GM10847 (cell line): Measurements from ENCODE around the gene ENTPD1.

ENCODE experiments used
- POLR2A ChIP-seq: IDR thresholded peaks from 2 replicates; pipeline ENCODE4 v1.6.1; 2011; ENCODE audit not compliant: insufficient read length; ENCODE audit errors: extremely low read depth

The ENTPD1 gene, protein sequence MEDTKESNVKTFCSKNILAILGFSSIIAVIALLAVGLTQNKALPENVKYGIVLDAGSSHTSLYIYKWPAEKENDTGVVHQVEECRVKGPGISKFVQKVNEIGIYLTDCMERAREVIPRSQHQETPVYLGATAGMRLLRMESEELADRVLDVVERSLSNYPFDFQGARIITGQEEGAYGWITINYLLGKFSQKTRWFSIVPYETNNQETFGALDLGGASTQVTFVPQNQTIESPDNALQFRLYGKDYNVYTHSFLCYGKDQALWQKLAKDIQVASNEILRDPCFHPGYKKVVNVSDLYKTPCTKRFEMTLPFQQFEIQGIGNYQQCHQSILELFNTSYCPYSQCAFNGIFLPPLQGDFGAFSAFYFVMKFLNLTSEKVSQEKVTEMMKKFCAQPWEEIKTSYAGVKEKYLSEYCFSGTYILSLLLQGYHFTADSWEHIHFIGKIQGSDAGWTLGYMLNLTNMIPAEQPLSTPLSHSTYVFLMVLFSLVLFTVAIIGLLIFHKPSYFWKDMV

DNA sequence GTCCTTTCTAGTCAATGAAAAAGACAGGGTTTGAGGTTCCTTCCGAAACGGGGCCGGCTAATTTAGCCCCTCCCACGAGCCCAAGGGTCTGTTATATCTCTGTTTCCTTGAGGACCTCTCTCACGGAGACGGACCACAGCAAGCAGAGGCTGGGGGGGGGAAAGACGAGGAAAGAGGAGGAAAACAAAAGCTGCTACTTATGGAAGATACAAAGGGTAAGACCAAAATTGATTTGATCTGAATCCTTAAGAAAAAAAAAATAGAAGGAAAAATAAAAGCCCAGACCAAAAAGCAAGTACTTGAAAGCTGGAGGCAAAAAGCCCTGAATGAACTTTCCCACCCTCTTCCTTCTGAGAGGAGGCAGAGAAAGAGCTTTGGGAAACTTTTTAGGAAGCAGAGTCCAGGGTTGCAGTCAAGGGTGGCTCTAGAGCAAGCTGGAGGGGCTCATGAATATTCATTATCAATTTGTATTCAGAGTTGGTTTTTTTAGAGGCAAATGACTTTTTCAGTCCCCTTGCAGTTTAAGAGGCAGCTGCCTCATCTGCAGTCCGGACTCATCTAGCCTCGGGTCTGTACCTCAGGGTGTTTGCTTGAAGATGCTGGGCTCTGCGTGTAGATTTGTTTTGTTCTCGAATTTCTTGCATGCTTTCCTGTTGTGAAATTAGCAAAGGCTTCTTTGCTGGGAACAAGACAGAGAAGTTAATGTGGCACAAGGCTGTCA lies at the start of gene ENTPD1:
Gene ENTPD1 (plus strand): TSS at position 123 of the 721 bp plus-strand sequence. CDS start 77 bp downstream, at position 200.
- peak; percentile 54 for TF ChIP-seq POLR2A

DNA sequence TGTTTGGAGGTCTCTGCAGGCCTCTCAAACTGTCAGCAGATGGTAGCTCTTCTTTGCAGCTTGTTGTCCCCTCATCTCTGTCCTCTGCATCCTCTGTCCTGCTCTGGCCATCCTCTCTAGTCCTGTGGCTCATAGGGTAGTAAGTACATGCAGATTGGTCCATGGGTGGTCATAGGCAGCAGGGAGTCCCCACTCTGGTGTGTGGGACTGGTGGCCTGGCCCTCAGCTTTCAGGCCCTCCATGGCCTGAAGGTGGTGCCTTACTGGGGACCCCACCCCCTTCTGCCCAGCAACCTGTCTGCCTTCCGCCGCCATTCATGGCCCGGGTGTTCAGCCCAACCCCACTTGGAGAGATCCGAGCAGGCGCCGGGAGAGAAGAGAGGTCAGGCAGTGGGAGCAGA lies 49.4 kb upstream of the ENTPD1 start:
- TF ChIP-seq POLR2A = no peak

DNA sequence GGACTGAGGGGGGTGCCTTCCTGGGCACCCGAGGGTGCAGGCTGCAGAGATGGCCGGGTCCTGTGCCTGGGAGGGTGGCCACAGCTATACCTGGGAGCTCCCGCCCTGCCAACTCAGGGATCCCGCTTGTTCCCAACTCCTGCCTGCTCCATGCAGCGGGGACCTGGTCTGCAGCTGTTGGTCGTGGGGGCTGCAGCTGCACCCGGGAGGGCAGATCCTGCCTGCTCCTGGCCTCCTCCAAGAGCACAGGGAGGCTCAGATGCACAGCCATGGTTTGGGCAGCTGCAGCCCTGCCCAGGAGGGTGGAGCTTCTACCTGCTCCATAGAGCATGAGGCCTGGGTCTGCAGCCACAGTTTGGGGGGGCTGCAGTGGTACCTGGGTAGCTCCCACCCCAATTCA lies 49.0 kb upstream of the ENTPD1 start:
- no peak for TF ChIP-seq POLR2A

DNA sequence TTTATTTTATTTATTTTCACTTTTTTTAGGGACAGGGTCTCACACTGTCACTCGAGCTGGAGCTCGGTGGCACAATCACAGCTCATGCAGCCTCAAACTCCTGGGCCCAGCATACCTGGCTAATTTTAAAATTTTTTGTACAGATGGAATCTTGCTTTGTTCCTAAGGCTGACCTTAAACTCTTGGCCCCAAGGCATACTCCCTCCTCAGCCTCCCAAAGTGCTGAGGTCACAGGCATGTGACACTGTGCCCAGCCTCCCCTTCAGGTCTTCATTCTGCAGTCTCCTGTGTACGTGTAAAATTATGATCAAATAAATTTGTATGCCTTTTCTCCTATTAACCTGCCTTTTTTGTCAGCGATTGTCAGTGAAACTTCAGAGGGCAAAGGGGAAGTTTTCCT lies 44.5 kb upstream of the ENTPD1 start:
- no peak for TF ChIP-seq POLR2A

DNA sequence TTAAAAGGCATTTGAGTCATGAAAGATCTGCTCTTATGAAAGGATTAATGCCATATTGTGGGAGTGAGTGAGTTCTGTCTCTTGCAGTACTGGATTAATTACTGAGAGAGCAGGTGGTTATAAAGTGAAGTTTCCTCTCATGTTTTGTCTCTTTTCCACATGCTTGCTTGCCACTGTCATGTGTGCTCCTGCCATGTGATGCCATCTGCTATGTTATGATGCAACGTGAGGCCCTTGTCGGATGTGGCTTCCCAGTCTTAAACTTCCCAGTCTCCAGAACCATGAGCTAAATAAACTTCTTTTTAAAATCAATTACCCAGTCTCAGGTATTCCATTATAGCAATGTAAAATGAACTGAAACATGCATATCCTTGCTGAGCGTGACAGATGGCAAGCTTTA lies 39.5 kb upstream of the ENTPD1 start:
- TF ChIP-seq POLR2A = no peak

DNA sequence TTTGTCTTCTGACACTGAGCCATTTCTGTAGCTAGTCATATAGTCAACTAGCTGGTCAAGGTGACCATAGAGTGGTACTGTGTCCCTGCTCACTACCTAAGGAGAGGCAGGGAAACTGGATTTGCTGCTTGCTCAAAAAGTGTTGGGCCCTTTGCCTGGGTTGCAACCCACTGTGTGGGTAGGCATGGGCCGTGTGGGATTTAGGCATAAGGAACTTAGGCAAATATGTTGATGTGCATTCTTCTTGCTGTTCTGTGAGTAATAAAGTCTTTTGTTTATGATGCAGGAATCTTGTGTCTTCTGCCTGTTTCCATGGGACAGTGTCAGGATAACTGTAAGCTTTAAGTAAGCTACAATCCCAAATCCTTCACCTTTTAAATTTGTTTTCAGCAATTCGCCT lies 39.1 kb upstream of the ENTPD1 start:
- no peak for TF ChIP-seq POLR2A

DNA sequence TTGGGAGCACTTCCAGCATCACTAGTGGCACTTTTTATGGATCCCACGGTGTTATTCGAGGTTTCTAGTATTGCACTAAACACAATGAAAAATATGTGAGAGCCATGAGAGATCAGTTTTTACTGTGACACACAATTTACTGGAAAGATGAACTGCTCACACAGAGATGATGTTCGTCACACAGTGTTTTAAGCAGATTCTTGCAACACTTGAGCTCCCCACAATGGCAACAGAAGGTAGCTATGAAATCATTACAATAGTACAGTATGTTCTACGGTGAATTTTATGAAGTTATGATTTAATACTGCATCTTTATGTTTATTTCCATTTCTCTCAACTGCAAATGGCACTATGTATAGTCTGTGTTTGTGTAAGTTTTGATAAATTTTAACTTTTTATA lies 27.4 kb upstream of the ENTPD1 start:
- TF ChIP-seq POLR2A = no peak

DNA sequence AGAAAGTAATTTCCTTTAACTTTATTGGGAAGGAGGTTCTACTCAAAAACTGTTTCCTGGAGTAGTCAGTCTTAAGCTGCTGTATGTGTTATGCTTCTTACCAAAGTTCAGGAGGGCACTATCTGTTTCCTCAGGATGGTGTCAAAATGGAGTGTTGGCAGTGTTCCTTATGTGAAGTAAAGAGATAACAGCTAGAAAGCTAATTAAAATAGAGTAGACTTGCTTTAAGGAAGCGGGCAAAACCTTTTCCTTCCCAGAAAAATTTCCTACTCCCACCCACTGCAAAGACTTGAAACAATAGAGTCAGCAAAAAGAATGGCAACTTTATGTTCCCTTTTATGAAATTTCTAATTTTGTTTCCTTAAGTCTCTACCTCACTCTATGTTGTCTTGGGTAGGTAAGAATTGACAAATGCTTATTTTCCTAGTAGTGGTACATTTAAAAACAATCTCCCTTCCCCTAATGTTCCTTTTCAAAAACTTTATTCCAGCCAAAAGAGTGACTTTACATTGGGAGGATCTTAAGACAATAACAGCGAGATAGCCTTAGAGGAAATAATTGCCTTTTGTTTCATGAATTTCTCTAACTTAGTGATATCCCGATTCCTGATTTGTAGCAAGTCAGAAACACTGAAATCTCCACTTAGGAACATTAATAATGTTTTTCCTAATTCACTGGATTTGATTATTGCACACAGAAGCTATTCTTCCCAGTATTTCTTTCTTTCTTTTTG lies 26.5 kb upstream of the ENTPD1 start:
- TF ChIP-seq POLR2A = no peak

DNA sequence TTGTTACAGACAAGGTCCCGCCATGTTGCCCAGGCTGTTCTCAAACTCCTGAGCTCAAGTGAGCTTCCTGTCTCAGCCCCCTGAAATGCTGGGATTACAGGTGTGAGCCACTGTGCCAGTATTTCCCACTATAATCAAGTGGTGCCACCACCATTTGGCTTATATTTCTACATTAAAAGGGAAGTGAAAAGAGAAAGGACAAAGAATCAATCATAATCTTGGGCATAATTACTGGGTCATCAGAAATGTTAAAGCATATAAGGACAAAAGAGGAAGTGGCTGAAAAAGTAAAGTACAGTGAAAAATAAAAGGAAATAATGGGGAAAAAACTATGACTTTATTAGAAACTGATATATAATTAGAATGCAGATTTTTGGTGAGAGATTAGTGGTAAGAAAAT lies 25.7 kb upstream of the ENTPD1 start:
- TF ChIP-seq POLR2A = no peak

DNA sequence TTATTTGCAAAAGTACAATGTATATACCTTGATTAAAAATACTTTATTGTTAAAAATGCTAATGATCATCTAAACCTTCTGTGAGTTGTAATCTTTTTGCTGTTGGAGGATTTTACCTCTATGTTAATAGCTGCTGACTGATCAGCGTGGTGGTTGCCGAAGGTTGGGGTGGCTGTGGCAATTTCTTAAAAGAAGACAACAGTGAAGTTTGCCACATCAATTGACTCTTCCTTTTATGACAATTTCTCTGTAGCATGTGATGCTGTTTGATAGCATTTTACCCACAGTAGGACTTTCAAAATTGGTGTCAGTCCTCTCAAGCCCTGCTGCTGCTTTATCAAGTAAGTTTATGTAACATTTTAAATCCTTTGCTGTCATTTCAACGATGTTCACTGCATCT lies 16.9 kb upstream of the ENTPD1 start:
- no peak for TF ChIP-seq POLR2A

DNA sequence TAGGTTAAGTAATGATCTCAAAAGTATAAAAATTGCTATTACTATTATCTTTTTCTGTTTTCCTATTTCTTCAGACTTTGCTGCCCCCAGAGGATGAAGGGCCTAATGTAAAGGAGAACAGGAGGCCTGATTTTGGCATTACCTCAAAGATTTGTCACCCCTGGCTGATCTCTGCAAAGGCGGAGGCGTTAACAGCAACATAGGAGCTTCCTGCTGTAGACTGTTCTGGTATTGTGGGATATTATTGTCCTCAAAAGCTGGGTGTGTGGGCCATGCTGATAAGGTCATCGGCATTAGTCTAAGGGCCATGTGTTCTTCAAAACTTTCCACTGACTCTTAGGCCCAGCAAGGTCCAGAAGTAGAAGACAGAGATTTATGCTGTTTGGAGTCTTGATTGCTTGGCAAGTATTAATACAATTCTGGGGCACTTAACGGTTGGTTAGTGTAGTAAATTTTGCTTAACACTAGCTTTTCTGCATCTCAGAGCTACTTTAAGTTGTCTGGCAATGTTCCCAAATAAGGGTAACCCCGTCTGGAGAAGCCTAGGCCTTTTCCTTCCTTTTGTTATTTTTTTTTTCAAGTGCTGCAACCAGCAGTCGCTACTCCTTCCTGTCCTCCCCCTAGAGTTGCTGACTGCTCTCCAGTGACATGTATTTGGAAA lies 14.0 kb upstream of the ENTPD1 start:
- TF ChIP-seq POLR2A = no peak

DNA sequence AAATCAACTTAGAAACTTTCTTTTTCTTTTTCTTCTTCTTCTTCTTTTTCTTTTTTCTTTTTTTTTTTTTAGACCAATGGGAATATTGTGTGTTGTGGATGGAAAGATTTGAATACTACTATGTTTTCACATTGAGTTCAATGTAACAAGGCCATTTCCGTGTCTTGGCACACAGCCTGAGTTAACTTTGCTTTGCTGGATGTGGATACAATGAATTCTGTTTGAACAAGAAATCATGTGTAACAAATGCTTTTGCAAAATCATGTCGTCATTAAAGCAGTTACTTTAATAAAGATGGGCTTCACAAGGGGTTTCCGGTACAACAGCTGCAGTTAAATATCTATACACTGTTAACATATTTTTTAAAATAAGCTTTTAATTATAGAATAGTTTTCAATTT lies 13.5 kb upstream of the ENTPD1 start:
- no peak for TF ChIP-seq POLR2A

DNA sequence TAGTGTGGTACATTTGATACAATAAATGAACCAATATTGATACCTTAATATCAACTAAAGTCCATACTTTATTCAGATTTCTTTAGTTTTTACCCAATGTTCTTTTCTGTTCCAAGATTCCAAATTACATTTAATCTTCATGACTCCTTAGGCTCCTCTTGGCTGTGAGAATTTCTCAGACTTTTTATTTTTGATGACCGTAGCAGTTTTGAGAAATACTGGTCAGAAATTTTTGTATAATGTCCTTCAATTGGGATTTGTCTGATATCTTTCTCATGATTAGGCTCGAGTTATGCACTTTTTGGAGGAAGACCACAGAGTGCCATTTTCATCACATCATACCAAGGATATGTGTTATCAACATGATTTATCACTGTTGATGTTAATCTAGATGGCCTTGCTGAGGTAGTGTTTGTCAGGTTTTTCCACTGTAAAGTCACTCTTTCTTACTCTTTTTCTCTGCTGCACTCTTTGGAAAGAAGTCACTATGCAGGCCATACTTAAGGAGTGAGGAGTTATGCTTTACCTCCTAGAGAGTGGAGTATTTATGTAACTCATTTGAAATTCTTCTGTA lies 12.9 kb upstream of the ENTPD1 start:
- no peak for TF ChIP-seq POLR2A

DNA sequence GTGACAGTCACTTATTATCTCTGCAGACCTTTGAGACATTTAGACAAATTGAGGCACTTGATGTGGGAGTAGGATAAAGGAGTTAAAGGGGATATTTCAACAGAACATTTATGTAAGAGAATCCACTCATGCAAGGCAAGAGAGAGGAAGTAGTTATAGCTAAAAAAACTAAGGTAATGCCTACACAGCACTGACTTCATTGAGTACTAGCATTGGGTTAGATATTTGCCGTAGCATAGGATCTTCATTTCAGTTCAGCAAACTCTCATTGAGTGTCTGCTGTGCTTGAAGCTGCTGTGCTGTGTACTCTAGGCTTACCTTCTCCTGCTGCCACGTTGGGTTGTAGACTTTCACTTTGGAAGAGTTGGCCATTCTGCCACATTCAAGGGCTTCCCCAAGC lies 10.5 kb upstream of the ENTPD1 start:
- no peak for TF ChIP-seq POLR2A

DNA sequence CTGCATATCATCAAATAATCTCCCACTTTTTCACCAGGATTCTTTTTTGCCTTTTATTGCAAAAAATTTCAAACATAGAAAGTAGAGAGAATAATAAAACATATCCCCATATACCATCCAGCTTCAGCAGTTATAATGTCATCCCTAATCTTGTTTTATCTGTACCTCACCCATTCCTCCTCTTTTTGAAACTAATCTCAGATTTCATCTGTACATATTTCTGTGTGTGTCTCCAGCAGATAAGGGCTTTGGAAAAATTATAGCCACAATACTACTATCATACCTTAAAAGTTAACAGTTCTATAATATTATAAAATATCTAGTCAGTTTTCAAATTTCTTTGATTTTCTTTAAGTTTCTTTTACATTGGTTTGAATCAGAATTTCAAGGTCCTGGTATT lies 7.6 kb upstream of the ENTPD1 start:
- no peak for TF ChIP-seq POLR2A
